Epithelial cell of esophagus (primary cell): ENCODE measurements around the gene PAWR.

Experiments
- DNase-seq: peaks from one replicate; pipeline ENCODE4 v3.0.0; 2010; ENCODE audit warnings: low read depth
- H3K4me3 ChIP-seq: 2 replicates; pipeline ENCODE4 v1.5.1; 2011; ENCODE audit warnings: mild to moderate bottlenecking, low read length, control low read depth
- CTCF ChIP-seq: IDR thresholded peaks from 2 replicates; pipeline ENCODE4 v1.5.1; 2011; ENCODE audit warnings: low read depth, mild to moderate bottlenecking, low read length, control low read depth, inconsistent platforms; ENCODE audit not compliant: insufficient read depth; ENCODE audit errors: missing control alignments

The PAWR gene

GRCh38 chr12:79710707-79711483 is 20.1 kb upstream of the PAWR start:
- no peak overlapping the region for H3K4me3 ChIP-seq
- DNase-seq = no peak
- no peak for TF ChIP-seq CTCF

GRCh38 chr12:79707830-79708229 is 17.1 kb upstream of the PAWR start:
- no peak for TF ChIP-seq CTCF
- no peak for DNase-seq
- no peak overlapping the region for H3K4me3 ChIP-seq

- no peak for TF ChIP-seq CTCF
- H3K4me3 ChIP-seq = no peak overlapping the region
- DNase-seq = peak; percentile 66
These were observed 15.9 kb upstream of the PAWR start for GRCh38 chr12:79706676-79707075.

GRCh38 chr12:79706156-79706555 is 15.4 kb upstream of the PAWR start:
- TF ChIP-seq CTCF = no peak
- peak; percentile 88 for DNase-seq
- no peak overlapping the region for H3K4me3 ChIP-seq

- no peak for TF ChIP-seq CTCF
- no peak for DNase-seq
- H3K4me3 ChIP-seq = no peak overlapping the region
These were observed 8.2 kb upstream of the PAWR start for GRCh38 chr12:79698966-79699365.

GRCh38 chr12:79696416-79696815 is 5.7 kb upstream of the PAWR start:
- H3K4me3 ChIP-seq = no peak overlapping the region
- no peak for TF ChIP-seq CTCF
- no peak for DNase-seq
